ENCODE data around the gene ANO2. TPM values are rescaled to one million over a fixed set of nuclear protein-coding genes. Genes with fewer than 3 reads are reported as not detected.
"Not testable (repeated sequence)": the region's sequence is repeated elsewhere in the genome, so short reads cannot be mapped to it uniquely, and the experiment has no call there.

ANO2 gene
- total RNA-seq, 2 experiments from 2014 or later = not detected

- Mint-ChIP-seq H3K4me1 (no peaks in the 10 kb centered on the region), H3K27me3 (no peaks in the 10 kb centered on the region), H3K36me3 (no peaks in the 10 kb centered on the region), H3K9me3 (no peaks in the 10 kb centered on the region), H3K4me3 (no peak overlapping the region), H3K27ac (no peak overlapping the region)
- DNase-seq = no peak
These were observed 79.7 kb downstream of the ANO2 start for GRCh38 chr12:5865397-5865796.

GRCh38 chr12:5864972-5865371, 80.1 kb downstream of the ANO2 start:
- Mint-ChIP-seq H3K4me3 (no peak overlapping the region), H3K4me1 (no peaks in the 10 kb centered on the region), H3K27ac (no peak overlapping the region), H3K36me3 (no peaks in the 10 kb centered on the region), H3K27me3 (no peaks in the 10 kb centered on the region), H3K9me3 (no peaks in the 10 kb centered on the region)
- no peak for DNase-seq

DNA sequence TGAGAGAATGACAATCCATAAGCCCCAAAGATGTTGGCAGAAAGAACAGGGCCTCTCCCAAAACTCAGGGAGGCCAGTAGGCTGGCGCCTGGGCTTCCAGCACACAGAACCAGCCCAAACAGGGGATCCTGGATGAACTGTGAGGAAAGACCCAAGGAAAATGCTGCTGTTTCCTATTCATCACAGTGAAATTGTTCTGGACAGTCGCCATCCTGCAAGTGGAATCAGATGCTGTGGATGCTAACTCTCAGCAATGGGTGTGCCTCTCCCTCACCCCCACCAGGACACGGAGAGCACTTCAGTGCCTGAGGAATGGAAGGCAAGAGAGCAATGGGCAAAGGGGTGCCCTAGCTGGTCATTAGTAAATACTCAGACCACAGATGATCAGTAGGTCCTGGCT, 80.8 kb downstream of the ANO2 start:
- Mint-ChIP-seq H3K4me1 (no peaks in the 10 kb centered on the region), H3K27ac (no peak overlapping the region), H3K27me3 (no peaks in the 10 kb centered on the region), H3K9me3 (no peaks in the 10 kb centered on the region), H3K36me3 (no peaks in the 10 kb centered on the region), H3K4me3 (no peak overlapping the region)
- no peak for DNase-seq

DNA sequence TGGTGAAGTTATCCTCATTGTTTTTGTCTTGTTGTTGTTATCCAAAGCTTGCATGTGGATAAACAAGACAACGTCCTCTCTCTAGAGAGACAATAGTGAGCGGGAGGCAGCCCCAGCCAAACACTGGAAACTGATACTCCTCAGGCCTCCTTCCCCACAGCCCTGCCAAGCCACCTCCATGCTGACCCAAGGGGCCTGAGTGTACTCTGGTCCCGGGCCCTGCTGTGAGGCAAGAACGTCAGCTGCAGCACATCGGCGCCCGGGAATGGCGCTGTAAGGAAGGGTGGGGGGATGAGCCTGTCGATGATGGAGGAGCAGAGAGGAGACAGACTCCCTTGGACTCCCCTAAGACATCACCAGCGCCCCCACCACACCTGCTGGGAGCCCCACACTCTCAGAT, 83.6 kb downstream of the ANO2 start:
- Mint-ChIP-seq H3K27me3 (peaks cover 2% of the 10 kb centered on the region), H3K36me3 (no peaks in the 10 kb centered on the region), H3K4me3 (no peak overlapping the region), H3K9me3 (no peaks in the 10 kb centered on the region), H3K4me1 (no peaks in the 10 kb centered on the region), H3K27ac (no peak overlapping the region)
- DNase-seq = no peak

- Mint-ChIP-seq H3K4me3 (no peak overlapping the region), H3K27me3 (peaks cover 8% of the 10 kb centered on the region), H3K36me3 (no peaks in the 10 kb centered on the region), H3K9me3 (no peaks in the 10 kb centered on the region), H3K4me1 (no peaks in the 10 kb centered on the region), H3K27ac (no peak overlapping the region)
- DNase-seq = no peak
These were observed 88.4 kb downstream of the ANO2 start for GRCh38 chr12:5856692-5857091.

- peaks cover 6% of the 10 kb centered on the region for H3K9me3 Mint-ChIP-seq
- no peak overlapping the region for H3K4me3 Mint-ChIP-seq
- H3K36me3 Mint-ChIP-seq = no peaks in the 10 kb centered on the region
- DNase-seq = no peak
- peaks cover 27% of the 10 kb centered on the region for H3K27me3 Mint-ChIP-seq
- H3K27ac Mint-ChIP-seq = no peak overlapping the region
- H3K4me1 Mint-ChIP-seq = no peaks in the 10 kb centered on the region
These were observed 98.1 kb downstream of the ANO2 start for GRCh38 chr12:5846950-5847349.

DNA sequence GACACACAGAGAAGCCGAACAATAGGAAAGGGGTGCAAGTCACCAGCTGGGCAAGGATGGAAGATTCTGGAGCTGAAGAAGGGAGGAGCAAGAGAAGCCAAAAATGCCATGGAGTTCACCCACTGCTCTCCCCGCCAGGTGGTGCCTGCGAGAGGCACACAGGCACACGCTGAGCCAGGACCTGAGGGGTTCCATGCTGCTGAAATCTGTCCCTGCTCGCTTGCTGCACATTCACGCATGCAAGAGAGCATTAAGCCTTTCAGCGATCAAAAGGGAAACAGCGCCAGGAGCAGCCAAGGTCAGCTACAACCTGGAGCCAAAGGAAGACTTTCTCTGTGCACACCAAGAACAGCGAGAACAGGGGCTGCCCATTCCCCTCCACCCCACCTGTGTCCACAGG, 104.1 kb downstream of the ANO2 start:
- no peak overlapping the region for H3K4me3 Mint-ChIP-seq
- no peaks in the 10 kb centered on the region for H3K9me3 Mint-ChIP-seq
- peaks cover 18% of the 10 kb centered on the region for H3K27me3 Mint-ChIP-seq
- no peaks in the 10 kb centered on the region for H3K36me3 Mint-ChIP-seq
- no peak overlapping the region for H3K27ac Mint-ChIP-seq
- H3K4me1 Mint-ChIP-seq = no peaks in the 10 kb centered on the region
- no peak for DNase-seq

- H3K4me1 Mint-ChIP-seq = no peaks in the 10 kb centered on the region
- DNase-seq = no peak
- no peaks in the 10 kb centered on the region for H3K27me3 Mint-ChIP-seq
- H3K9me3 Mint-ChIP-seq = peaks cover 1% of the 10 kb centered on the region
- H3K36me3 Mint-ChIP-seq = no peaks in the 10 kb centered on the region
- H3K27ac Mint-ChIP-seq = no peak overlapping the region
- no peak overlapping the region for H3K4me3 Mint-ChIP-seq
These were observed 114.9 kb downstream of the ANO2 start for GRCh38 chr12:5830111-5830510.

- H3K4me1 Mint-ChIP-seq = no peaks in the 10 kb centered on the region
- no peaks in the 10 kb centered on the region for H3K27me3 Mint-ChIP-seq
- no peak overlapping the region for H3K27ac Mint-ChIP-seq
- no peak for DNase-seq
- H3K9me3 Mint-ChIP-seq = peaks cover 8% of the 10 kb centered on the region
- H3K4me3 Mint-ChIP-seq = no peak overlapping the region
- H3K36me3 Mint-ChIP-seq = no peaks in the 10 kb centered on the region
These were observed 117.5 kb downstream of the ANO2 start for GRCh38 chr12:5827591-5827990.

GRCh38 chr12:5825761-5826160, 119.3 kb downstream of the ANO2 start:
- not testable (repeated sequence) for H3K9me3 Mint-ChIP-seq, H3K4me1 Mint-ChIP-seq, H3K27ac Mint-ChIP-seq, DNase-seq, H3K36me3 Mint-ChIP-seq, H3K27me3 Mint-ChIP-seq, H3K4me3 Mint-ChIP-seq

DNA sequence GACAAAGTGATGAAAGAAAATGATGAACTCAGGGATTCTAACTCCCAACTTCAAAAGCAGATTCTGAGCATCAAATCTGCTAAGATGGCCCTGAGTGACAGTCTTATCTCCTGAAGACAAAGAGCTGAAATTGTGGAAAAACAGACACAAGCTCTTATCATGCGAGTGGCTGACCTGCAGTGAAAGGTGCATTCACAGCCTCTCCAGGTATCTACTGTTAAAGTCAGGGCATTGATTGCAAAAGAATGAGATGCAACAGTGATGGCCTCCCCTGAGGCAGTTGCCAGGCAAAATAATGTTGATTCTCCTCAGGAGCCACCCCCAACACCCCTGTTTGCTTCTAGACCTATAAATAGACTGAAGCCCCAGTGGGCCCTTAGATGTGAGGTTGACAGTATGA, 126.2 kb downstream of the ANO2 start:
- not testable (repeated sequence) for H3K27me3 Mint-ChIP-seq, H3K27ac Mint-ChIP-seq, H3K4me1 Mint-ChIP-seq, H3K9me3 Mint-ChIP-seq, DNase-seq, H3K36me3 Mint-ChIP-seq, H3K4me3 Mint-ChIP-seq

DNA sequence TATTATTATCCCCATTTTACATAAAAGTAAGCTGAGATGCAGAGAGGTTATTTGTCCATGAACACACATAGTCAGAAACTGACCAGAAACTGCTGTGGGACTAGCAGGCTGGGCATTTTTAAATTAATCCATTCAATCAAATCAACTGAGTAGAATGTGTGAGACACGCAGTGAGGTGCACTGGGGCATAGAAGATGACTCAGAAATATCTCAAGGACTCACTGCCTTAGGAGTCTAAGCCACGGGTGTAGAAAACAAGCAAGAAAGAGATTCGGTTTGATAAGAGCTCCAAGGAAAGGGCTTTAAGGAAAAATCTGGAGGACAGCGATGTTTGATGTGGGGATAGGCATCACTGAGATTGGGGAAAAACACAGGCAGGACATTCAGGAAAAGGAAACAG, 127.8 kb downstream of the ANO2 start:
- H3K4me3 Mint-ChIP-seq = no peak overlapping the region
- H3K27ac Mint-ChIP-seq = no peak overlapping the region
- peaks cover 2% of the 10 kb centered on the region for H3K9me3 Mint-ChIP-seq
- H3K36me3 Mint-ChIP-seq = no peaks in the 10 kb centered on the region
- H3K27me3 Mint-ChIP-seq = peaks cover 6% of the 10 kb centered on the region
- no peak for DNase-seq
- no peaks in the 10 kb centered on the region for H3K4me1 Mint-ChIP-seq

DNA sequence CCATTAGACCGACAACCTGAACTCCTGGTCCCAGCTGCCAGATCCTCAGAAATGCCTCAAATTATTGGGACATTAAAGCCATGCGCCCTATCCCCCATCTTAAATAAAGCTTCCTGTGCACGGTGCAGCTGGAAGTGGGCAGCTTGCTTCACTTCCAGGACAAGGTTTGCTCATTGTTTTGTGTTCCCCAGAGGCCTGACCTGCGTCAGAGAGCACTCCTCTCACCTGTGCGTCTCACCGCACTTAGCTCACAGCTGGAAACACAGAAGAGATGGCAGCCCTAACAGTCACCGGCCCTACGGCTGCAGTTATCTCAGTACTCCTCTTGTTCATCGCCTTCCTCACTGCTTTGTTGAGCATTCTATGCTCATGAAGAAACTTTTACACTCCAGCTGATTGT, 135.5 kb downstream of the ANO2 start:
- H3K27me3 Mint-ChIP-seq = peaks cover 6% of the 10 kb centered on the region
- no peaks in the 10 kb centered on the region for H3K36me3 Mint-ChIP-seq
- DNase-seq = no peak
- H3K27ac Mint-ChIP-seq = no peak overlapping the region
- H3K4me3 Mint-ChIP-seq = no peak overlapping the region
- no peaks in the 10 kb centered on the region for H3K4me1 Mint-ChIP-seq
- H3K9me3 Mint-ChIP-seq = no peaks in the 10 kb centered on the region

DNA sequence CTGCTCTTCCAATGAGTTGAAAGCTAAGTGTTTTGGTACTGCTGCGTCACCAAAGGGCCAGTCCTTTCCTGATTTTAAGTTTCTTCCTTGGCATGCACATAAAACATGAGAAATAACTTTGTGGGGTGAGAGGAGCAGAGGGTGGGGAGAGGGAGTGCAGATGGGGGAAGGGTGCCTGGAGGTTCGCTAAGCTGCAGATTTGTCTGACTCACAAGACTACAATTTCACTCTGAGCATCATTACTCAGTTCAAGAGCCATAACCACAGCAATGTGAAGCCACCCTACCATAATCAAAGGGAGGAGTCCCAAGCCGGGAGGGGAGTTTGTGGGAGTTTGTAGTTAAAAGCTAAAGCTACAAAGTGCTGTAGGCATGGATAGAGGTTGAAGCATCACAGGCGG, 136.1 kb downstream of the ANO2 start:
- peaks cover 1% of the 10 kb centered on the region for H3K27me3 Mint-ChIP-seq
- no peaks in the 10 kb centered on the region for H3K36me3 Mint-ChIP-seq
- DNase-seq = no peak
- H3K4me3 Mint-ChIP-seq = no peak overlapping the region
- H3K4me1 Mint-ChIP-seq = no peaks in the 10 kb centered on the region
- no peaks in the 10 kb centered on the region for H3K9me3 Mint-ChIP-seq
- no peak overlapping the region for H3K27ac Mint-ChIP-seq

GRCh38 chr12:5807514-5808219, 137.4 kb downstream of the ANO2 start:
- H3K4me1 Mint-ChIP-seq = no peaks in the 10 kb centered on the region
- DNase-seq = no peak
- no peaks in the 10 kb centered on the region for H3K9me3 Mint-ChIP-seq
- H3K36me3 Mint-ChIP-seq = no peaks in the 10 kb centered on the region
- no peak overlapping the region for H3K27ac Mint-ChIP-seq
- H3K4me3 Mint-ChIP-seq = no peak overlapping the region
- no peaks in the 10 kb centered on the region for H3K27me3 Mint-ChIP-seq

GRCh38 chr12:5807090-5807414, 138.0 kb downstream of the ANO2 start:
- H3K27ac Mint-ChIP-seq = no peak overlapping the region
- H3K4me1 Mint-ChIP-seq = no peaks in the 10 kb centered on the region
- H3K27me3 Mint-ChIP-seq = no peaks in the 10 kb centered on the region
- no peak overlapping the region for H3K4me3 Mint-ChIP-seq
- H3K9me3 Mint-ChIP-seq = no peaks in the 10 kb centered on the region
- DNase-seq = no peak
- no peaks in the 10 kb centered on the region for H3K36me3 Mint-ChIP-seq

Data from activated naive CD8-positive, alpha-beta T cell treated with anti-CD3 and anti-CD28 coated beads for 36 hours (primary cell).